CD4-positive, alpha-beta T cell (primary cell): ENCODE measurements around the gene SNED1. TPM values are rescaled to one million over a fixed set of nuclear protein-coding genes. Genes with fewer than 3 reads are reported as not detected.

Experiments used
- ATAC-seq: fragments of 200-7000 bp; cut with Tn5 transposase; one replicate; pipeline ENCODE4 v1.10.0; 2022; ENCODE audit warnings: mild to moderate bottlenecking; ENCODE audit not compliant: poor library complexity
- CTCF ChIA-PET: fragments of 350-600 bp; sonication (Branson Sonifier 250); formaldehyde crosslinking; loops from one replicate; lab custom pipeline; 2021; ENCODE audit warnings: antibody characterized with exemption, inconsistent platforms; lab: Charles Lee
- POLR2A ChIA-PET: fragments of 350-600 bp; sonication (Branson Sonifier 250); formaldehyde crosslinking; loops from one replicate; lab custom pipeline; 2021; ENCODE audit warnings: antibody characterized with exemption, inconsistent platforms; lab: Charles Lee
- DNase-seq, 14 experiments: peaks; one replicate each; pipeline ENCODE4 v3.0.0-alpha.2; 2013 to 2020; ENCODE audit warnings: mixed read lengths in 2 of 14
- H3K27ac ChIP-seq, 2 donors: one replicate each; pipeline versions ENCODE4 v1.5.1 to v1.7.0; 2013; ENCODE audit warnings: low read length in 2 of 2, low read depth in 1 of 2, mild to moderate bottlenecking in 1 of 2
- H3K27me3 ChIP-seq, 2 experiments: 1 replicate in 1 of 2; 2 replicates in 1 of 2; pipeline versions ENCODE4 v1.6.1 to v1.7.0; 2013; ENCODE audit warnings: low read length in 2 of 2, control low read depth in 1 of 2, mild to moderate bottlenecking in 1 of 2, moderate library complexity in 1 of 2; ENCODE audit not compliant: insufficient read depth in 2 of 2, control insufficient read depth in 1 of 2
- H3K36me3 ChIP-seq: one replicate; pipeline ENCODE4 v1.6.1; 2013; ENCODE audit warnings: low read length, control low read depth; ENCODE audit not compliant: insufficient read depth
- H3K4me1 ChIP-seq: one replicate; pipeline ENCODE4 v1.6.1; 2013; ENCODE audit warnings: low read length, control low read depth; ENCODE audit not compliant: insufficient read depth
- H3K4me3 ChIP-seq: one replicate; pipeline ENCODE4 v1.5.1; 2013; ENCODE audit warnings: mild to moderate bottlenecking, low read length, moderate library complexity
- H3K9me3 ChIP-seq, 2 experiments: 1 replicate in 1 of 2; 2 replicates in 1 of 2; pipeline versions ENCODE4 v1.6.1 to v1.7.0; 2013; ENCODE audit warnings: low read length in 2 of 2, mild to moderate bottlenecking in 2 of 2, control low read depth in 1 of 2, moderate library complexity in 1 of 2; ENCODE audit not compliant: control insufficient read depth in 1 of 2, insufficient read depth in 1 of 2
- H3K27ac Mint-ChIP-seq: one replicate; pipeline ENCODE4 v1.8.0; 2020; ENCODE audit warnings: mixed read lengths
- H3K27me3 Mint-ChIP-seq: one replicate; pipeline ENCODE4 v1.8.0; 2021; ENCODE audit warnings: mixed read lengths
- H3K36me3 Mint-ChIP-seq: one replicate; pipeline ENCODE4 v1.8.0; 2021; ENCODE audit warnings: low read depth, mixed read lengths
- H3K4me1 Mint-ChIP-seq: one replicate; pipeline ENCODE4 v1.8.0; 2021; ENCODE audit warnings: low read depth, mixed read lengths
- H3K4me3 Mint-ChIP-seq: one replicate; pipeline ENCODE4 v1.8.0; 2020; ENCODE audit warnings: mild to moderate bottlenecking, mixed read lengths
- H3K9me3 Mint-ChIP-seq: one replicate; pipeline ENCODE4 v1.8.0; 2020; ENCODE audit warnings: mixed read lengths
- intact Hi-C, 2 experiments: fragments of 100-400 bp; cut with DNase I in 1 of 2; cut with micrococcal nuclease in 1 of 2; formaldehyde crosslinking; loops; one replicate each; pipeline versions ENCODE4 v1.15.1 to v1.9.0; 2023 to 2025; cut with DNase I, micrococcal nuclease
- total RNA-seq, 174 experiments: library from RNA in 2 of 174; stranded (reverse) in 2 of 174; gene quantifications; one replicate each; pipeline ENCODE4 v1.2.3 and lab custom pipeline; 2021 to 2026
- TF ChIP-seq, protein P1 (sequence below): fragments of 200-600 bp; IDR thresholded peaks from one replicate; pipeline ENCODE4 v1.8.0; 2022; ENCODE audit warnings: antibody characterized with exemption, mild to moderate bottlenecking

The SNED1 gene
- total RNA-seq, 2 experiments from 2014 or later, result 42.0 to 42.7 TPM

DNA sequence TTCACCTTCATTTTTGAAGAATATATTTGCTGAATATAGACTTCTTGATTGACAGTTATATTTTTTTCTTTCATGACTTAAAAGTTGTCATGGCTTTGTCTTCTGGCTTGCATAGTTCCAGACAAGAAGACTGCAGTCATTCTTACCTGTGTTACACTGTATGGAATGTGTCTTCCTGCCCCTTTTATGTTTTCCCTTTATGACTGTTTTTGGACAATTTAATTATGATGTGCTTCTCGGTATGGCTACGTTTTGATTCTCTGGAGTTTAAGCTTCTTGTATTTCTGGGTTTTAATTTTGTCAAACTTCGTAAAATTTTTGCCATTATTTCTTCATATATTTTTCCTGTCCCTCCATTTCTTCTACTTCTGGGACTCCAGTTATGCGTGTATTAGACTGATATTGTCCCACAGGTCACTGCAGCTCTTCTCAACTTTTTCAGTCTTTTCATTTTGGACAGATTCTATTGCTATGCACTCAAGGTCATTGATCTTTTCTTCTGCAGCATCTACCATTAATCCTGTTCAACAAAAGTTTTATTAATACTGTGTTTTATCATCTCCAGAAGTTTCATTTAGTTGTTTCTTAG, 86.5 kb downstream of the SNED1 start:
- H3K9me3 ChIP-seq, result peaks cover 0 to 7% of the 10 kb centered on the region in 2 experiments
- intact Hi-C loops, result loop anchor here in 1 of 2 experiments (10.0 kb wide), 1 partner anchor 130 kb away; no protein-coding TSS in a partner anchor
- ChIA-PET CTCF (no interaction called here), POLR2A (interaction anchor here (1.0 kb wide), 3 partner anchors 10 to 232 kb away, joined by 3 to 4 read pairs (median 3); no protein-coding TSS in a partner anchor)
- Mint-ChIP-seq H3K4me3 (no peak overlapping the region), H3K36me3 (peaks cover 59% of the 10 kb centered on the region), H3K9me3 (no peaks in the 10 kb centered on the region), H3K27ac (no peak overlapping the region), H3K27me3 (no peaks in the 10 kb centered on the region), H3K4me1 (peaks cover 17% of the 10 kb centered on the region)
- no peak overlapping the region for H3K27ac ChIP-seq
- peaks cover 5% of the 10 kb centered on the region for H3K4me1 ChIP-seq
- peaks cover 45% of the 10 kb centered on the region for H3K36me3 ChIP-seq
- H3K27me3 ChIP-seq, result no peaks in the 10 kb centered on the region
- ATAC-seq, result no peak
- H3K4me3 ChIP-seq, result no peak overlapping the region
- TF ChIP-seq, protein P1, sequence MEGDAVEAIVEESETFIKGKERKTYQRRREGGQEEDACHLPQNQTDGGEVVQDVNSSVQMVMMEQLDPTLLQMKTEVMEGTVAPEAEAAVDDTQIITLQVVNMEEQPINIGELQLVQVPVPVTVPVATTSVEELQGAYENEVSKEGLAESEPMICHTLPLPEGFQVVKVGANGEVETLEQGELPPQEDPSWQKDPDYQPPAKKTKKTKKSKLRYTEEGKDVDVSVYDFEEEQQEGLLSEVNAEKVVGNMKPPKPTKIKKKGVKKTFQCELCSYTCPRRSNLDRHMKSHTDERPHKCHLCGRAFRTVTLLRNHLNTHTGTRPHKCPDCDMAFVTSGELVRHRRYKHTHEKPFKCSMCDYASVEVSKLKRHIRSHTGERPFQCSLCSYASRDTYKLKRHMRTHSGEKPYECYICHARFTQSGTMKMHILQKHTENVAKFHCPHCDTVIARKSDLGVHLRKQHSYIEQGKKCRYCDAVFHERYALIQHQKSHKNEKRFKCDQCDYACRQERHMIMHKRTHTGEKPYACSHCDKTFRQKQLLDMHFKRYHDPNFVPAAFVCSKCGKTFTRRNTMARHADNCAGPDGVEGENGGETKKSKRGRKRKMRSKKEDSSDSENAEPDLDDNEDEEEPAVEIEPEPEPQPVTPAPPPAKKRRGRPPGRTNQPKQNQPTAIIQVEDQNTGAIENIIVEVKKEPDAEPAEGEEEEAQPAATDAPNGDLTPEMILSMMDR, result no peak
- DNase-seq, result no peak

DNA sequence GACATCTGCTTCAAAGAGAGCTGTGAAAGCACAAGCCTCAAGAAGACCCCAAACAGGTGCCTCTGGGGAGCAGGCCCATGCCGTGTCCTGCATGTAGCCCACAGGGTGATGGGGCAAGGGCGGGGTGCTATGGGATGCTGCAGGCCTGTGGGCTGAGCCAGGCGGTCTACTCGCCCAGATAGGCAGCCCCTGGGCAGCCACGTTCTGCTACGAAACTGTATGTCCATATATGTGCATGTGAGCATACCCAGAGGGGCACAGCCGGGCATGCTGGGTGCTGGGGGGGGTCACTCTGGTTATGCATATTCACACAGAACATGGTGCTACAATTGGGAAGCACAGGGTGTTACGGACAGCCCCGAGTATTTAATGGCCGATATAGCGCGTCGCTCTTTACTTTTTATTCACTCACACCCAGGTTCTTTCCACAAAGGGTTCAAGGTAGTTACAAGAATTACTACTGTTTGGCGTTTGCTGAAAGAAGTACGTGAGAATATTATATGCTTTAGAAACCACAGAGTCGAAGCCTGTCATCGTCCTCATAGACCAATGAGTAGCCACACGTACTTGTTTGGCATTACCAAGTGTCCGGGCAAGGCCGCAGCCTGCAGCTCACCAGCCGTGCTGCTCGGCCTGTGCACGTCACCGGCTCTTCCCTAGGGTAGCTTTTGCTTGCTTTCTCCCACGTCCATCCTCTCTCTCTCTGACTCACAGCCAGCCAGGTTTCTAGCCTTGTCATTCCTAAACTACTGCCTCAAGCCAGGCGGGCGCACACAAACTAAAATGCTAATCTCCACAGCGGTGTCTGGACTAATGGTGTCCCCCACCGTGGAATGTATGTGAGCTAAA, 89.2 kb downstream of the SNED1 start:
- Histone ChIP-seq H3K9me3 (peaks cover 0 to 7% of the 10 kb centered on the region in 2 experiments), H3K27me3 (no peaks in the 10 kb centered on the region), H3K36me3 (peaks cover 69% of the 10 kb centered on the region), H3K4me1 (no peaks in the 10 kb centered on the region), H3K27ac (no peak overlapping the region), H3K4me3 (no peak overlapping the region)
- TF ChIP-seq, protein P1, result no peak
- Mint-ChIP-seq H3K4me3 (no peak overlapping the region), H3K4me1 (peaks cover 23% of the 10 kb centered on the region), H3K9me3 (no peaks in the 10 kb centered on the region), H3K36me3 (peaks cover 82% of the 10 kb centered on the region), H3K27ac (peak overlapping the region; percentile 75), H3K27me3 (no peaks in the 10 kb centered on the region)
- POLR2A ChIA-PET, result interaction anchor here (0.7 to 3.6 kb wide), 2 partner anchors 15 to 356 kb away, joined by 3 to 19 read pairs; partner anchors contain the start of gene MTERF4
- DNase-seq (peak in 2 of 14 experiments; percentile 7 to 20), ATAC-seq (no peak)
- CTCF ChIA-PET, result no interaction called here
- intact Hi-C loops, result loop anchor here in 1 of 2 experiments (10.0 kb wide), 1 partner anchor 127 kb away; no protein-coding TSS in a partner anchor

DNA sequence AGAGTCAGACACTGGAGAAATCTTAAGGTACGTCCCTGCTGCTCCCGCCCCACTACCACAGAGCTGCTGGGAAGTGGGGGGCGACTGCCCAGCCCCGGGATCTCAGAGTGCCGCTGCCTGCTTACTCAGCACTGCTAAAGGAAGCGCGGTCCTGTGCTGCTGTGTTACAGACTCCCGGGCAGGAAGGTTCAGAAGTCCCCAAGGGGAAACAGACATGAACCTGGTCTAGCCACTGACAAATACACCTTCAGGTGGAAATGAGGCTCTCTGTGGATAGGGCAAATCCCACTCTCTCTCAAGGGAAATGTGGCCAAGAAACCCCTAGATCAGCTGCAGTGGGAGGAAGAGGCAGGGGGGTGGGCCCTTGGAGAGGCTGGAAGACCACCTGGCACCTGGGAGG, 90.0 kb downstream of the SNED1 start:
- intact Hi-C loops, result loop anchor here in 1 of 2 experiments (10.0 kb wide), 1 partner anchor 126 kb away; no protein-coding TSS in a partner anchor
- peaks cover 0 to 7% of the 10 kb centered on the region in 2 experiments for H3K9me3 ChIP-seq

More for the DNA sequence above, 90.0 kb downstream of the SNED1 start:
- ATAC-seq, result peak; percentile 23
- Mint-ChIP-seq H3K4me3 (no peak overlapping the region), H3K27ac (peak overlapping the region; percentile 75), H3K4me1 (peaks cover 27% of the 10 kb centered on the region), H3K36me3 (peaks cover 81% of the 10 kb centered on the region), H3K27me3 (no peaks in the 10 kb centered on the region), H3K9me3 (no peaks in the 10 kb centered on the region)
- H3K4me1 ChIP-seq, result no peaks in the 10 kb centered on the region
- TF ChIP-seq, protein P1, result no peak
- CTCF ChIA-PET, result interaction anchor here (2.1 kb wide), 1 partner anchor 10 kb away, joined by 6 read pairs; no protein-coding TSS in a partner anchor
- peaks cover 75% of the 10 kb centered on the region for H3K36me3 ChIP-seq
- POLR2A ChIA-PET, result interaction anchor here (0.7 to 3.6 kb wide), 5 partner anchors 14 to 356 kb away, joined by 3 to 19 read pairs (median 8); partner anchors contain the start of genes MTERF4 and PASK
- H3K4me3 ChIP-seq, result no peak overlapping the region
- H3K27ac ChIP-seq, result no peak overlapping the region
- no peaks in the 10 kb centered on the region for H3K27me3 ChIP-seq
- no peak for DNase-seq
